HG03045 (cell line): ENCODE data around the gene PIGN.

Experiments
- ATAC-seq: cut with Tn5 transposase; IDR thresholded peaks from one replicate; pipeline ENCODE4 v1.9.1; 2021; ENCODE audit warnings: mild to moderate bottlenecking, moderate library complexity; ENCODE audit not compliant: unreplicated experiment

PIGN gene

GRCh38 chr18:62122330-62122729, 64.5 kb downstream of the PIGN start:
- ATAC-seq = no peak

GRCh38 chr18:62119884-62120283, 67.0 kb downstream of the PIGN start:
- ATAC-seq = no peak

GRCh38 chr18:62118328-62118727, 68.5 kb downstream of the PIGN start:
- no peak for ATAC-seq

GRCh38 chr18:62109676-62110075, 77.2 kb downstream of the PIGN start:
- ATAC-seq = no peak

GRCh38 chr18:62107881-62108280, 79.0 kb downstream of the PIGN start:
- no peak for ATAC-seq

GRCh38 chr18:62106271-62106670, 80.6 kb downstream of the PIGN start:
- no peak for ATAC-seq

- ATAC-seq = no peak
These were observed 81.5 kb downstream of the PIGN start for GRCh38 chr18:62105376-62105775.

GRCh38 chr18:62102221-62102620, 84.6 kb downstream of the PIGN start:
- ATAC-seq = no peak

GRCh38 chr18:62101321-62101721, 85.5 kb downstream of the PIGN start:
- no peak for ATAC-seq

GRCh38 chr18:62098960-62099359, 87.9 kb downstream of the PIGN start:
- ATAC-seq = no peak

GRCh38 chr18:62097698-62098097, 89.2 kb downstream of the PIGN start:
- ATAC-seq = no peak

GRCh38 chr18:62091487-62092120, 95.3 kb downstream of the PIGN start:
- no peak for ATAC-seq

GRCh38 chr18:62089174-62089573, 97.7 kb downstream of the PIGN start:
- no peak for ATAC-seq

GRCh38 chr18:62088156-62088555, 98.7 kb downstream of the PIGN start:
- ATAC-seq = no peak

GRCh38 chr18:62085756-62086155, 101.1 kb downstream of the PIGN start:
- no peak for ATAC-seq

- ATAC-seq = no peak
These were observed 105.0 kb downstream of the PIGN start for GRCh38 chr18:62081761-62082294.

- ATAC-seq = no peak
These were observed 105.6 kb downstream of the PIGN start for GRCh38 chr18:62081248-62081647.

GRCh38 chr18:62080172-62080900, 106.5 kb downstream of the PIGN start:
- ATAC-seq = no peak

GRCh38 chr18:62073461-62074281, 113.2 kb downstream of the PIGN start:
- ATAC-seq = no peak

- ATAC-seq = no peak
These were observed 114.5 kb downstream of the PIGN start for GRCh38 chr18:62072370-62072769.

GRCh38 chr18:62071071-62071470, 115.8 kb downstream of the PIGN start:
- no peak for ATAC-seq

- ATAC-seq = no peak
These were observed 116.6 kb downstream of the PIGN start for GRCh38 chr18:62070302-62070701.
